HFFc6 (cell line): ENCODE data around the gene TFDP2. TPM values are rescaled to one million over a fixed set of nuclear protein-coding genes. Genes with fewer than 3 reads are reported as not detected.
"Not testable (repeated sequence)": the region's sequence is repeated elsewhere in the genome, so short reads cannot be mapped to it uniquely, and the experiment has no call there.

ENCODE experiments used
- DNase-seq: peaks from one replicate; pipeline ENCODE4 v3.0.0-alpha.2; 2018
- H3K27ac Mint-ChIP-seq: 2 replicates; pipeline ENCODE4 v1.8.0; 2020; ENCODE audit warnings: mild to moderate bottlenecking, mixed read lengths
- H3K27me3 Mint-ChIP-seq: 2 replicates; pipeline ENCODE4 v1.8.0; 2021; ENCODE audit warnings: mild to moderate bottlenecking, moderate library complexity, mixed read lengths; ENCODE audit not compliant: insufficient read depth
- H3K36me3 Mint-ChIP-seq: 2 replicates; pipeline ENCODE4 v1.8.0; 2021; ENCODE audit warnings: low read depth, mixed read lengths
- H3K4me1 Mint-ChIP-seq: 2 replicates; pipeline ENCODE4 v1.8.0; 2020; ENCODE audit warnings: low read depth, mixed read lengths
- H3K4me3 Mint-ChIP-seq: 2 replicates; pipeline ENCODE4 v1.8.0; 2020; ENCODE audit warnings: mild to moderate bottlenecking, moderate library complexity, mixed read lengths
- H3K9me3 Mint-ChIP-seq: 2 replicates; pipeline ENCODE4 v1.8.0; 2020; ENCODE audit warnings: mild to moderate bottlenecking, mixed read lengths
- total RNA-seq, 6 experiments: library from RNA; stranded (reverse); fragmentation: NEBNext Ultra II Directional; extraction: Animal tissue kit (Norgen Biotek cat#: 25700); gene quantifications; 2 replicates in 1 of 6; 3 replicates in 5 of 6; pipeline ENCODE4 v1.2.3, GENCODE V29; 2021
- TF ChIP-seq, protein P1 (sequence below): fragments of 200-600 bp; sonication (generic); IDR thresholded peaks from 2 replicates; pipeline ENCODE4 v1.5.0; 2021; ENCODE audit warnings: antibody characterized with exemption, mild to moderate bottlenecking

The TFDP2 gene
- total RNA-seq, 6 experiments from 2014 or later = 22.0 to 34.1 (median 27.6) TPM

DNA sequence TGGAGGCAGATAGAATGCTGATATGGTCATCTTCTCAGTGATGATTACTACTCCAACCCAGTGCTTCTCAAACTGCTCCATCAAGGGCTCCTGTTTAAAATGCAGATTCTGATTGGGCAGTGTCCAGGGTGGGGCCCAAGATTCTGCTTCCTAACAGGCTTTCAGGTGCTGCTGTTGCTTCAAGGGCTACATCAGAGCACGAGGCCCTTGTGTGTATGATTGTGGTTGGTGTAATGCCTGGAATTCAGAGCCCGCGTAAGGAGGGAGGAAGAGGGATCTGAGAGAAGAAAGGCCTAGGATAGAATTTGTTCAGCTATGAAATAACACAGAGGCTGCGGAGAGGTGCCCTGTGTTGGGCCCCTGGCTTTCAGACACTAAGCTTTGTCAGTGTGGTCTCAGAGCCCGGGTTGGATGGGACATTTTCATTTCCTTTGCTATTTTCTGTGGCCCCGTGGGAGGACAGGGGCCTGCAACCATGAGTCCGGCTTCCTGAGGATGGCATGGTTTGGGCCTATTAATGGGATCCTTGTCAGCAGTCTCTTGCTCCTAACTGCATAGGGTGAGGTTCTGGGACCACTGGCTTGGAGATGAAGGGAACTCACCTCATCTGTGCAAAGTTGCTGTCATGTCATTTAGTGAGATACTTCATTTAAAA lies 219.9 kb downstream of the TFDP2 start:
- H3K4me1 Mint-ChIP-seq = no peaks in the 10 kb centered on the region
- no peak overlapping the region for H3K4me3 Mint-ChIP-seq
- TF ChIP-seq, protein P1, sequence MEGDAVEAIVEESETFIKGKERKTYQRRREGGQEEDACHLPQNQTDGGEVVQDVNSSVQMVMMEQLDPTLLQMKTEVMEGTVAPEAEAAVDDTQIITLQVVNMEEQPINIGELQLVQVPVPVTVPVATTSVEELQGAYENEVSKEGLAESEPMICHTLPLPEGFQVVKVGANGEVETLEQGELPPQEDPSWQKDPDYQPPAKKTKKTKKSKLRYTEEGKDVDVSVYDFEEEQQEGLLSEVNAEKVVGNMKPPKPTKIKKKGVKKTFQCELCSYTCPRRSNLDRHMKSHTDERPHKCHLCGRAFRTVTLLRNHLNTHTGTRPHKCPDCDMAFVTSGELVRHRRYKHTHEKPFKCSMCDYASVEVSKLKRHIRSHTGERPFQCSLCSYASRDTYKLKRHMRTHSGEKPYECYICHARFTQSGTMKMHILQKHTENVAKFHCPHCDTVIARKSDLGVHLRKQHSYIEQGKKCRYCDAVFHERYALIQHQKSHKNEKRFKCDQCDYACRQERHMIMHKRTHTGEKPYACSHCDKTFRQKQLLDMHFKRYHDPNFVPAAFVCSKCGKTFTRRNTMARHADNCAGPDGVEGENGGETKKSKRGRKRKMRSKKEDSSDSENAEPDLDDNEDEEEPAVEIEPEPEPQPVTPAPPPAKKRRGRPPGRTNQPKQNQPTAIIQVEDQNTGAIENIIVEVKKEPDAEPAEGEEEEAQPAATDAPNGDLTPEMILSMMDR = no peak
- peaks cover 32% of the 10 kb centered on the region for H3K36me3 Mint-ChIP-seq
- H3K27ac Mint-ChIP-seq = no peak overlapping the region
- peaks cover 10% of the 10 kb centered on the region for H3K27me3 Mint-ChIP-seq
- H3K9me3 Mint-ChIP-seq = no peaks in the 10 kb centered on the region
- DNase-seq = no peak

DNA sequence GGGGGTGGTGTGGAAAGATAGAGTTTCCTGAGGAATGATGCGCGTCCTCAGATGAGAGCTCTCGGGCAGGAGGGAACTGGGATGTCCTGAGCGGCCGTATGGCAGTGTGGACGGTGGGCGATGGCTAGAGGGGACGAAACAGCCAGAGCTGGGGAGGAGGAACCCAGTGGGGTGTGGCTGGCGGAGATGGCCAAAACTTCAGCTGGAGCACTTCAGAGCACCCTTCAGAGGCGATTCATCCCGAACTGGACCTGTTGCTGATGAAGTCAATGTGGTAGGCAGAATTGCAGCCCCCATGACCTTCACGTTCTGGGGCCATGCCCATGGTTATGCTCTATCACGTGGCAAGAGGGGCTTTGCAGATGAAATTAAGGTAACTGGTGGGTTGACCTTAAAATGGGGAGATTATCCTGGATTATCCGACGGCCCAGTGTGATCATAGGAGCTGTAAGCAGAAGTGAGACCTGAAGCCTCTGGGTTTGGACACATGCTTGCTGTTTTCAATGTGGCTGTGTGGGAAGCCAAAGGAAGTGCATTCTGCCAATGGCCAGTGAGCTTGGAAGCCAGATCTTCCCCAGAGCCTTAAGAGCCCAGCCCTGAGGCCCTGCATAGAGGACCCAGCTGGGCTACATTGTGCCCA lies 220.6 kb downstream of the TFDP2 start:
- no peak overlapping the region for H3K4me3 Mint-ChIP-seq
- peaks cover 10% of the 10 kb centered on the region for H3K27me3 Mint-ChIP-seq
- H3K4me1 Mint-ChIP-seq = no peaks in the 10 kb centered on the region
- TF ChIP-seq, protein P1 = no peak
- H3K9me3 Mint-ChIP-seq = no peaks in the 10 kb centered on the region
- H3K27ac Mint-ChIP-seq = no peak overlapping the region; the same call in 1 of the 2 replicates
- peaks cover 34% of the 10 kb centered on the region for H3K36me3 Mint-ChIP-seq
- no peak for DNase-seq

DNA sequence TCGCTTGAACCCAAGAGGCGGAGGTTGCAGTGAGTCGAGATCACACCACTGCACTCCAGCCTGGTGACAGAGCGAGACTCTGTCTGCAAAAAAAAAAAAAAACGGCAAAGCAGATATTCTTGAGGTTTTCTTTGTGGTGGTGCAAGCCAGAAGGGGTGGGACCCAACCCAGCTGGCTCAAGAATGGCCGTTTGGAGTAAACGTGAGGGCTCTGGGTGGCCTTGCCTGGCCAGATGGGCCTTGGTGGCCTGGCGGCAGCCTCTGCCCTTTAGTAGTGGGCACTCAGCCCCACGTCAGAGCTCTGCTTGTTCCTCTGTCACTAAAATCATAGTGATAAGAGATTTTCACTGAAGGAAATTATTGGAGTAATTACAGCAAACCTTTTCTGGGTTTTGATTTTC lies 222.4 kb downstream of the TFDP2 start:
- TF ChIP-seq, protein P1 = no peak
- DNase-seq = no peak
- Mint-ChIP-seq H3K27ac (no peak overlapping the region), H3K4me1 (no peaks in the 10 kb centered on the region), H3K9me3 (no peaks in the 10 kb centered on the region), H3K4me3 (no peak overlapping the region), H3K27me3 (peaks cover 8% of the 10 kb centered on the region), H3K36me3 (peaks cover 41% of the 10 kb centered on the region)

DNA sequence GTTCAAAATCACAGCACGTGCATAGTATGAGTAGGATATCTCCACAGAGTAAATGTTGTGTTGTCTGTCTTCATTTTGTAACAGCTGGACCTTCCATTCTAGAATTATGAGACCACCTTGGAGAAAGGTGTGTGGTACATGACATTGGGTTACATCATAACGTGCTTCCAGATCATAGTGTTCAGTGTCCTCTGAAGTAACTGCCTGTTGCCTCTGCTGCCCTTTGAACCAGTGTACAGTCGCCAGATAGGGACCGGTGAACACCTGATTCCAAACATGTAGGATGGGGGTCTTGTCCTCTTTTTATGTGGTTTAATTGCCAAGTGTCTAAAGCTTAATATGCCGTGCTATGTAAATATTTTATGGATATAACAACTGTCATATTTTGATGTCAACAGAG lies 223.7 kb downstream of the TFDP2 start:
- not testable (repeated sequence) for H3K27ac Mint-ChIP-seq, H3K9me3 Mint-ChIP-seq, DNase-seq, H3K4me1 Mint-ChIP-seq, H3K27me3 Mint-ChIP-seq, H3K4me3 Mint-ChIP-seq
- H3K36me3 Mint-ChIP-seq = peaks cover 48% of the 10 kb centered on the region

DNA sequence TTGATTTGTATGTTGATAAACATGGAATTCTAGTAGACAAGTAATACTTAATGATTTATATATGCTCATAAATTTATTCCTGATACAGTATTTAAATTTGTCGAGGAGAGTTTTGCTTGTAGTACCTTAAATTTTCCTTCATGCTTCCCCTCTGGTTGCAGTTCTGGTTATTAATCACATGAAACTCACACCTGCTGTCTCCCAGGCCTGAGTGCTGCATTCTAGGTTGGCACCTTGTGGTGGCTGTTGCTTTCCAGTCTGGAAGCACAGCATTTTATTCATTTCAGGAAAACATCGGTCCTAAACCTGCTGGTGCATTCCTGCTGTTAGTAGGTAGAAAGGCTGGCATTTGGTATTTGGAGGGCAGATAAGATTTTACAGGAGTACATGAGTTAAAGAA lies 228.0 kb downstream of the TFDP2 start:
- no peaks in the 10 kb centered on the region for H3K9me3 Mint-ChIP-seq
- DNase-seq = no peak
- H3K4me1 Mint-ChIP-seq = peaks cover 2% of the 10 kb centered on the region; the same call in 1 of the 2 replicates
- no peak overlapping the region for H3K27ac Mint-ChIP-seq
- peaks cover 32% of the 10 kb centered on the region for H3K36me3 Mint-ChIP-seq
- H3K27me3 Mint-ChIP-seq = peaks cover 2% of the 10 kb centered on the region; the same call in 1 of the 2 replicates
- TF ChIP-seq, protein P1 = no peak
- no peak overlapping the region for H3K4me3 Mint-ChIP-seq

DNA sequence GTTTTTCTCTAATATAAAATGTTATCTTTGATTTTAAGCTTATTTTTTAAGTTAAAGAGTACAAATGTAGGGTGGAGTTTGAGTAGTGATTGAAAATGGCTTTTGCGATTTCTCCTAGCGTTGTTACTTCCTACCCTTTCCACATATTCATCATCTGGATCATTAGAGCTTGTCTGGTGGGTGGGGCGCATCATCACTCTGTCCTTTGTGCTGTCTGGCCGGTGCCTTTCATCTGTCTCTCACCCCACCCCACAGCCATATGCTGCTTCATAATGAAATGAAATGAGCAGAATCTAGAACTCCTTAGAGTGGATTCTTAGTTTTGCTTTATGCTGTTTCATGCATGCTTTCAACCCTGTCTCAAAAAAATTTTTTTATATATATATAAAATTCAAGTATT lies 228.6 kb downstream of the TFDP2 start:
- TF ChIP-seq, protein P1 = no peak
- H3K27me3 Mint-ChIP-seq = peaks cover under 1% of the 10 kb centered on the region; the same call in 1 of the 2 replicates
- peaks cover 8% of the 10 kb centered on the region; the same call in 1 of the 2 replicates for H3K4me1 Mint-ChIP-seq
- H3K36me3 Mint-ChIP-seq = peaks cover 30% of the 10 kb centered on the region
- no peak overlapping the region for H3K4me3 Mint-ChIP-seq
- H3K27ac Mint-ChIP-seq = no peak overlapping the region
- DNase-seq = no peak
- H3K9me3 Mint-ChIP-seq = no peaks in the 10 kb centered on the region
